ENCODE measurements around the gene TNXB. TPM values are rescaled to one million over a fixed set of nuclear protein-coding genes. Genes with fewer than 3 reads are reported as not detected.

The TNXB gene
- total and polyA plus RNA-seq, 2 experiments from 2014 or later = 2.0 to 6.0 TPM

GRCh38 chr6:32110632-32111031 lies 1.5 kb upstream of the TNXB start:
- H3K4me1 ChIP-seq (ENCODE audit: insufficient read depth) = peaks cover 13% of the 10 kb centered on the region; the same call in 1 of the 2 replicates
- no peak for DNase-seq (ENCODE audit: low spot score)
- no peak overlapping the region for H3K27ac Mint-ChIP-seq
- H3K9me2 ChIP-seq (ENCODE audit: insufficient read depth) = no peaks in the 10 kb centered on the region
- ATAC-seq = no peak
- H3K36me3 Mint-ChIP-seq (ENCODE audit: low read depth) = peaks cover 6% of the 10 kb centered on the region; the same call in 2 of the 3 replicates
- H3K4me1 Mint-ChIP-seq = peaks cover 23% of the 10 kb centered on the region
- H4K20me1 ChIP-seq (replicated peaks; ENCODE audit: insufficient read depth) = no peaks in the 10 kb centered on the region; the same call in 1 of the 2 replicates
- H3K4me2 ChIP-seq = no peak overlapping the region
- H3K36me3 ChIP-seq (ENCODE audit: insufficient read depth) = no peaks in the 10 kb centered on the region
- no peak overlapping the region for H3K27ac ChIP-seq (ENCODE audit: low read depth)
- H2AFZ ChIP-seq = no peak overlapping the region
- peaks cover 21% of the 10 kb centered on the region for H3K27me3 Mint-ChIP-seq (ENCODE audit: insufficient read depth, low read depth, poor library complexity)
- peaks cover 8% of the 10 kb centered on the region; the same call in 1 of the 2 replicates for H3K27me3 ChIP-seq (ENCODE audit: insufficient read depth)
- no peaks in the 10 kb centered on the region for H3F3A ChIP-seq (replicated peaks; ENCODE audit: low read depth)
- no peak overlapping the region for H3K4me3 Mint-ChIP-seq
- no peaks in the 10 kb centered on the region; the same call in 2 of the 3 replicates for H3K9me3 Mint-ChIP-seq
- TF ChIP-seq POLR2AphosphoS5 (IDR thresholded peaks at IDR 0.05; ENCODE audit: low read depth) (0 out of 2 replicates have a peak, but pooled peaks have one; percentile 28), CREB1 (CRISPR knock-in tag; IDR thresholded peaks at IDR 0.05; ENCODE audit: low read depth) (no peak)
- H3K4me3 ChIP-seq = no peak overlapping the region
- no peaks in the 10 kb centered on the region for H3K79me2 ChIP-seq (replicated peaks; ENCODE audit: insufficient read depth)

- H3K27me3 ChIP-seq (ENCODE audit: insufficient read depth) = peaks cover 8% of the 10 kb centered on the region; the same call in 1 of the 2 replicates
- peaks cover 23% of the 10 kb centered on the region for H3K4me1 Mint-ChIP-seq
- H3K27ac Mint-ChIP-seq = no peak overlapping the region; the same call in 1 of the 2 replicates
- ATAC-seq = no peak
- H3K4me3 ChIP-seq = no peak overlapping the region
- H3K4me3 Mint-ChIP-seq = no peak overlapping the region
- no peaks in the 10 kb centered on the region; the same call in 2 of the 3 replicates for H3K9me3 Mint-ChIP-seq
- no peaks in the 10 kb centered on the region for H3K36me3 ChIP-seq (ENCODE audit: insufficient read depth)
- DNase-seq (ENCODE audit: low spot score) = no peak
- no peak overlapping the region for H3K27ac ChIP-seq (ENCODE audit: low read depth)
- H3K36me3 Mint-ChIP-seq (ENCODE audit: low read depth) = peaks cover 4% of the 10 kb centered on the region; the same call in 2 of the 3 replicates
- 0 out of 2 replicates have a peak overlapping the region, but pooled peaks have one; percentile 68 for H3K4me2 ChIP-seq
- peaks cover 21% of the 10 kb centered on the region for H3K27me3 Mint-ChIP-seq (ENCODE audit: insufficient read depth, low read depth, poor library complexity)
- no peaks in the 10 kb centered on the region; the same call in none of the 2 replicates for H4K20me1 ChIP-seq (replicated peaks; ENCODE audit: insufficient read depth)
- H3F3A ChIP-seq (replicated peaks; ENCODE audit: low read depth) = no peaks in the 10 kb centered on the region
- H3K9me2 ChIP-seq (ENCODE audit: insufficient read depth) = no peaks in the 10 kb centered on the region
- H3K79me2 ChIP-seq (replicated peaks; ENCODE audit: insufficient read depth) = no peaks in the 10 kb centered on the region
- peaks cover 13% of the 10 kb centered on the region; the same call in 1 of the 2 replicates for H3K4me1 ChIP-seq (ENCODE audit: insufficient read depth)
- H2AFZ ChIP-seq = no peak overlapping the region
- no peak for TF ChIP-seq ZNF114 (CRISPR knock-in tag; IDR thresholded peaks at IDR 0.05)
- no peak for TF ChIP-seq ZNF462 (CRISPR knock-in tag; IDR thresholded peaks at IDR 0.05)
- TF ChIP-seq EZH2phosphoT487 (IDR thresholded peaks at IDR 0.05; ENCODE audit: unreplicated experiment) = no peak
- no peak for TF ChIP-seq NANOG (IDR thresholded peaks at IDR 0.05; ENCODE audit: borderline replicate concordance)
- TF ChIP-seq CTCF (conservative IDR thresholded peaks at IDR 0.05; ENCODE audit: low read depth in 2 of 2) = no peak
- no peak for TF ChIP-seq JUNB (IDR thresholded peaks at IDR 0.05; ENCODE audit: unreplicated experiment)
- no peak for TF ChIP-seq REST (IDR thresholded peaks at IDR 0.05; ENCODE audit: unreplicated experiment)
- no peak for TF ChIP-seq ZNF331 (CRISPR knock-in tag; IDR thresholded peaks at IDR 0.05; ENCODE audit: low read depth)
These were observed 625 bp upstream of the TNXB start for GRCh38 chr6:32109765-32110160.
